Pulmonary artery endothelial cell (primary cell): ENCODE measurements around the gene USP25. TPM values are rescaled to one million over a fixed set of nuclear protein-coding genes. Genes with fewer than 3 reads are reported as not detected.
A peak's percentile ranks its signal among the peaks of the same experiment; 100 is the strongest.

Experiments used
- DNase-seq: peaks from one replicate; pipeline ENCODE4 v3.0.0-alpha.2; 2011; ENCODE audit warnings: low read depth, low spot score
- total RNA-seq: library from RNA; depleted of rRNA; stranded (reverse); fragments of >200 nt; gene quantifications from 2 replicates; pipeline ENCODE4 v1.2.3, GENCODE V29; 2014

USP25 gene
- total RNA-seq, 1 donor from 2014 or later: 69.2 TPM

- DNase-seq: no peak
Measured at GRCh38 chr21:15763359-15763758, 33.6 kb downstream of the USP25 start.

- DNase-seq: no peak
Measured at GRCh38 chr21:15764878-15765277, 35.1 kb downstream of the USP25 start.

GRCh38 chr21:15766952-15767603 is 37.3 kb downstream of the USP25 start:
- no peak for DNase-seq

- no peak for DNase-seq
Measured at GRCh38 chr21:15768045-15768601, 38.3 kb downstream of the USP25 start.

GRCh38 chr21:15768853-15769252 is 39.1 kb downstream of the USP25 start:
- no peak for DNase-seq

- no peak for DNase-seq
Measured at GRCh38 chr21:15771311-15771710, 41.5 kb downstream of the USP25 start.

GRCh38 chr21:15772654-15773053 is 42.9 kb downstream of the USP25 start:
- DNase-seq: no peak

- no peak for DNase-seq
Measured at GRCh38 chr21:15774590-15774989, 44.8 kb downstream of the USP25 start.

- DNase-seq: no peak
Measured at GRCh38 chr21:15775291-15775690, 45.5 kb downstream of the USP25 start.

GRCh38 chr21:15775981-15776380 is 46.2 kb downstream of the USP25 start:
- DNase-seq: no peak

- no peak for DNase-seq
Measured at GRCh38 chr21:15776818-15777217, 47.0 kb downstream of the USP25 start.

GRCh38 chr21:15781986-15782385 is 52.2 kb downstream of the USP25 start:
- DNase-seq: no peak

- DNase-seq: peak; percentile 35
Measured at GRCh38 chr21:15788847-15789523, 59.2 kb downstream of the USP25 start.

GRCh38 chr21:15793109-15793508 is 63.3 kb downstream of the USP25 start:
- no peak for DNase-seq

GRCh38 chr21:15793550-15794235 is 63.9 kb downstream of the USP25 start:
- no peak for DNase-seq

- no peak for DNase-seq
Measured at GRCh38 chr21:15794277-15794912, 64.6 kb downstream of the USP25 start.

GRCh38 chr21:15795533-15795932 is 65.8 kb downstream of the USP25 start:
- DNase-seq: no peak

- DNase-seq: no peak
Measured at GRCh38 chr21:15797577-15798363, 68.0 kb downstream of the USP25 start.

GRCh38 chr21:15801352-15801863 is 71.6 kb downstream of the USP25 start:
- DNase-seq: no peak

- no peak for DNase-seq
Measured at GRCh38 chr21:15804247-15805005, 74.6 kb downstream of the USP25 start.
